Measurements from ENCODE around the gene PIWIL4. TPM values are rescaled to one million over a fixed set of nuclear protein-coding genes. Genes with fewer than 3 reads are reported as not detected.

Gene PIWIL4
- total RNA-seq, 2 donors from 2014 or later = 0.82 to 17.2 TPM

DNA sequence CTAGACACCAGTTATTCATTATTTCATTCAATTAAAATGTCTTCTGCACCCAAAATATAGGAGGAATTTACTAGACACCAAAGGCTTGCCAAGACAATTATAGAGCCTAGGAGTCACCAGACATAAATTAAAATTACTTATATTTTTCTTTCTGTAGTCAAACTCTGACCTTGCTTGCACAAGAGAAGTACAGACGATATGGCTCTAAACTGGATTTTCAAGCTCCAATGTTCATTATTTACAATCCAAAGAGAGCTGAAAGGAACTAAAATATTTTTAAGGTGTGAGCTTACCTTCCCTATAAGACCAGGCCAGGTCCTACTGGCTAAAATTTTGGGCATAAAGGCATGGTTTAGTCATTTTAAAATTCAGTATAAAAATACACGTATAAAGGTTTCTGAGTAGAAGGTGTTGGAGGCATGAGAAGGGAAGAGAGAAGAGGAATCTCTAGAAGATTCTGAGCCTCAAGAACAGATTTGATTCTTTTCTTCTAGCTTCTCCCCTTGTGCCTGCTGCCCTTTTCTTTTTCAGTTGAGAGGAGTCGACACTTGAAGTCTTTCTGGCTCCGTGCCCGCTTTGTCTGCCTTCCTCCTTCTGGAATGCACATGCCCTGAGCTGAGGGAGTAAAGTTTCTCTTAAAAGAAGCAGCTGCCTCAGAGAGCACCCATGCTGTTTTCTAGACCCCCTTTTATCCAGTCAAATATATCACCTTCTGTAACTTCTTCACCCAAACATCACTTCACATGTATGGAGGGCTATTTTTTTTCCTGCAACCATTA lies 41.4 kb upstream of the PIWIL4 start:
- H3K27ac ChIP-seq = no peak overlapping the region
- peak; percentile 66 for DNase-seq (ENCODE audit: low spot score)
- no peaks in the 10 kb centered on the region for H3K9me3 ChIP-seq
- no peak for TF ChIP-seq POLR2AphosphoS5 (IDR thresholded peaks at IDR 0.05)
- no peak for TF ChIP-seq CTCF (IDR thresholded peaks at IDR 0.05)
- no peak for TF ChIP-seq POLR2A (IDR thresholded peaks at IDR 0.05)
- no peaks in the 10 kb centered on the region for H3K36me3 ChIP-seq
- no peaks in the 10 kb centered on the region for H3K27me3 ChIP-seq (replicated peaks; ENCODE audit: insufficient read depth)
- no peaks in the 10 kb centered on the region for H3K4me1 ChIP-seq (replicated peaks)
- H3K4me3 ChIP-seq = no peak overlapping the region
- WGBS = 20% methylated on average over 5 of the region's 5 CpGs
- intact Hi-C loops (cut with DNase I) = loop anchor here (10.0 kb wide), 2 partner anchors 69 to 369 kb away; no protein-coding TSS in a partner anchor

DNA sequence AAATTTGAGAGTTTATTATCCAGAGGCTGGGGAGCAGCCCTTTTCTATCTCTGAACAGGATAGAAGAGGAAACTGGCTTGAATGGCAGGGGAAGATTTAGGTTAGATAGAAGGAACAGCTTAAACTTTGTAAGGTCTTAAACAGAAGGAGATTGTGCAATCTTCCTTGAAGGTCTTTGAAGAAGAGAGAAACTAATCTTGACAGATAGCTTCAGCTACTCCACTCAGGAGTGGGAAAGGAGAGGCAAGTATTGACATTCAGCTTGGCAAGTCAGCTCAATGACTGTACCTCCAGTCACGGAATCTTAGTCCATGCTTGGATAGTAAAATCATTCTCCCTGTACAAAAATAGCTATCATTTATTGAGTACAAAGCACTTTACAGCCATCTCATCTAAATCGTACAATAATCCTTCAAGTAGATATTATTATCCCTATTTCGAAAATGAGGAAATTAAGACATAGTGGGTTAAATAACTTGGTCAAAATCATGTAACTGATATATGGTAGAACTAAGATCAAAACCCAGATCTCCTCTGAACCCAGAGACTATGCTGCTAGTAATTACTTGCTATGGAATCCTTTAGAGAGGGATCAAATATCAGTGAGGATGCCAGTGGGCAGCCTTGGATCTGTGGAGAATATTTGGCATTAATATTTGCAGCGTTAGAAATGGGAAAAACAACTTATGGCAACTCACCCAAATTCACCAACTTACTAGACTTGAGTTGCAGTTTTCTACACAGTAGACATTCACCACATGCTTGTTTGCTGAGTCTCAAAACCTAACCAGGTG lies 40.3 kb upstream of the PIWIL4 start:
- 44% methylated on average over 4 of the region's 4 CpGs for WGBS

GRCh38 chr11:94528551-94528950 lies 38.6 kb upstream of the PIWIL4 start:
- TF ChIP-seq POLR2A (IDR thresholded peaks at IDR 0.05) (no peak), POLR2AphosphoS5 (IDR thresholded peaks at IDR 0.05) (no peak), CTCF (IDR thresholded peaks at IDR 0.05) (no peak)
- H3K27me3 ChIP-seq (replicated peaks; ENCODE audit: insufficient read depth) = no peaks in the 10 kb centered on the region
- H3K27ac ChIP-seq = no peak overlapping the region
- no peaks in the 10 kb centered on the region for H3K9me3 ChIP-seq
- intact Hi-C loops (cut with DNase I) = loop anchor here (10.0 kb wide), 2 partner anchors 66 to 366 kb away; no protein-coding TSS in a partner anchor
- no peak for DNase-seq (ENCODE audit: low spot score)
- H3K4me3 ChIP-seq = no peak overlapping the region
- no peaks in the 10 kb centered on the region for H3K36me3 ChIP-seq
- no peaks in the 10 kb centered on the region for H3K4me1 ChIP-seq (replicated peaks)

More for the DNA sequence above, 40.3 kb upstream of the PIWIL4 start:
- DNase-seq (ENCODE audit: low spot score) = no peak
- H3K27ac ChIP-seq = no peak overlapping the region
- no peaks in the 10 kb centered on the region for H3K36me3 ChIP-seq
- no peak overlapping the region for H3K4me3 ChIP-seq
- no peaks in the 10 kb centered on the region for H3K4me1 ChIP-seq (replicated peaks)
- intact Hi-C loops (cut with DNase I) = loop anchor here (10.0 kb wide), 2 partner anchors 68 to 368 kb away; no protein-coding TSS in a partner anchor
- no peaks in the 10 kb centered on the region for H3K9me3 ChIP-seq
- no peaks in the 10 kb centered on the region for H3K27me3 ChIP-seq (replicated peaks; ENCODE audit: insufficient read depth)
- TF ChIP-seq CTCF (IDR thresholded peaks at IDR 0.05) (no peak), POLR2A (IDR thresholded peaks at IDR 0.05) (no peak), POLR2AphosphoS5 (IDR thresholded peaks at IDR 0.05) (no peak)

DNA sequence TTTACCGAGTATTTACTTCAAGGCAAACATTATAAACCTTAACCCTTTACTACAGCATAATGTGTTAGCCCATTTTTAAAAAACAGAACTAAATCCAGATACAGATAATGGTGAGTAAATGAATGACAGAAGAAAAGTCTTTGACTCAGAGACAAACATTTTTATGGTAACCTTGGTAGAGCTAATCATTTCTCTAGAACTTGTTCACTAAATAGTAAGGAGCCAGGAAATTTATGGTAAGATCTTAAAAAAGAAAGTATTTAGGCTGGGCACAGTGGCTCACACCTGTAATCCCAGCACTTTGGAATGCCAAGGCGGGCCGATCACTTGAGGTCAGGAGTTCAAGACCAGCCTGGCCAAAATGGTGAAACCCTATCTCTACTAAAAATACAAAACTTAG lies 35.0 kb upstream of the PIWIL4 start:
- Histone ChIP-seq H3K27ac (no peak overlapping the region), H3K36me3 (no peaks in the 10 kb centered on the region), H3K4me3 (no peak overlapping the region), H3K9me3 (no peaks in the 10 kb centered on the region), H3K27me3 (replicated peaks; ENCODE audit: insufficient read depth) (no peaks in the 10 kb centered on the region), H3K4me1 (replicated peaks) (no peaks in the 10 kb centered on the region)
- no peak for TF ChIP-seq CTCF (IDR thresholded peaks at IDR 0.05)
- no peak for TF ChIP-seq POLR2AphosphoS5 (IDR thresholded peaks at IDR 0.05)
- no peak for TF ChIP-seq POLR2A (IDR thresholded peaks at IDR 0.05)
- intact Hi-C loops (cut with DNase I) = no loop called here
- 79% methylated on average over 3 of the region's 3 CpGs for WGBS
- DNase-seq (ENCODE audit: low spot score) = no peak
